Body of pancreas (tissue), 4 donors: ENCODE data around the gene NFIC. TPM values are rescaled to one million over a fixed set of nuclear protein-coding genes. Genes with fewer than 3 reads are reported as not detected.

Experiments
- ATAC-seq: fragments of 150-250 bp; one replicate; pipeline ENCODE4 v1.9.1; 2016
- DNase-seq, 4 donors: peaks; one replicate each; pipeline ENCODE4 v3.0.0-alpha.2; 2019
- H3K27ac ChIP-seq, 4 donors: fragments of 200-600 bp; sonication (generic); 1 replicate in 3 of 4; 2 replicates in 1 of 4; pipeline versions ENCODE4 v1.5.1 to v1.6.1; 2016 to 2019; ENCODE audit warnings: mild to moderate bottlenecking in 1 of 4, mixed read lengths in 1 of 4, moderate library complexity in 1 of 4
- H3K27me3 ChIP-seq, 2 donors: fragments of 200-600 bp; sonication (generic); one replicate each; pipeline ENCODE4 v1.6.0; 2016; ENCODE audit warnings: mild to moderate bottlenecking in 1 of 2
- H3K36me3 ChIP-seq, 2 donors: fragments of 200-600 bp; sonication (generic); replicated peaks in 1 of 2; 2 replicates each; pipeline ENCODE4 v1.5.1; 2016; ENCODE audit warnings: low read depth in 2 of 2; ENCODE audit not compliant: insufficient read depth in 1 of 2
- H3K4me1 ChIP-seq: fragments of 200-600 bp; sonication (generic); one replicate; pipeline ENCODE4 v1.6.0; 2016
- H3K4me3 ChIP-seq, 2 donors: fragments of 200-600 bp; sonication (generic); 1 replicate in 1 of 2; 2 replicates in 1 of 2; pipeline ENCODE4 v1.5.1; 2016 to 2019
- H3K9me3 ChIP-seq, 3 donors: fragments of 200-600 bp; sonication (generic); 1 replicate in 2 of 3; 2 replicates in 1 of 3; pipeline ENCODE4 v1.5.1; 2016
- CTCF ChIP-seq, 7 experiments: fragments of 450-650 bp in 4 of 7; fragments of 200-600 bp in 3 of 7; sonication (generic) in 3 of 7; IDR thresholded peaks; one replicate each; pipeline ENCODE4 v1.5.1; 2016 to 2019; ENCODE audit warnings: antibody characterized with exemption in 7 of 7
- POLR2A ChIP-seq, 3 donors: fragments of 450-650 bp; IDR thresholded peaks; one replicate each; pipeline ENCODE4 v1.6.1; 2016; ENCODE audit warnings: antibody characterized with exemption in 3 of 3, mild to moderate bottlenecking in 2 of 3
- WGBS, 2 donors: methylation state at CpG; one replicate each; pipeline ENCODE4 v1.1.5; 2017; 5-methylcytosine and 5-hydroxymethylcytosine counted together
- intact Hi-C: fragments of 100-400 bp; cut with DNase I; formaldehyde crosslinking; loops from one replicate; pipeline ENCODE4 v1.15.1; 2023
- total RNA-seq, 2 donors: library from RNA; depleted of rRNA; stranded (reverse); fragments of >200 nt; gene quantifications; one replicate each; pipeline ENCODE4 v1.1.0, GENCODE V29; 2016

The NFIC gene
- total RNA-seq, 2 donors from 2014 or later, result 178 to 186 TPM

GRCh38 chr19:3466635-3467034 lies 100.3 kb downstream of the NFIC start:
- no peaks in the 10 kb centered on the region for H3K27me3 ChIP-seq
- peaks cover under 1% of the 10 kb centered on the region for H3K4me1 ChIP-seq
- no peak overlapping the region for H3K4me3 ChIP-seq
- TF ChIP-seq CTCF (IDR thresholded peaks at IDR 0.05), result no peak
- no peak for TF ChIP-seq POLR2A (IDR thresholded peaks at IDR 0.05)
- DNase-seq, result no peak
- ATAC-seq, result no peak
- H3K36me3 ChIP-seq, result peaks cover 7 to 8% of the 10 kb centered on the region in 2 donors
- no peaks in the 10 kb centered on the region for H3K9me3 ChIP-seq
- WGBS, 2 donors, result 91 to 98% methylated on average over 9 of the region's 9 CpGs
- intact Hi-C loops, result loop anchor here (5.0 kb wide), 1 partner anchor 34 kb away; no protein-coding TSS in a partner anchor
- H3K27ac ChIP-seq, result no peak overlapping the region

GRCh38 chr19:3467437-3468198 lies 101.2 kb downstream of the NFIC start:
- no peak overlapping the region for H3K27ac ChIP-seq
- intact Hi-C loops, result loop anchor here (5.0 kb wide), 1 partner anchor 35 kb away; no protein-coding TSS in a partner anchor

GRCh38 chr19:3468211-3468610 lies 101.8 kb downstream of the NFIC start:
- no peak for ATAC-seq
- Histone ChIP-seq H3K27me3 (no peaks in the 10 kb centered on the region), H3K4me1 (peaks cover 12% of the 10 kb centered on the region), H3K4me3 (no peak overlapping the region), H3K9me3 (no peaks in the 10 kb centered on the region), H3K36me3 (peaks cover 2 to 8% of the 10 kb centered on the region in 2 donors), H3K27ac (no peak overlapping the region)
- 92 to 96% methylated on average over 2 to 3 of the region's 3 CpGs for WGBS, 2 donors
- TF ChIP-seq POLR2A (IDR thresholded peaks at IDR 0.05) (no peak), CTCF (IDR thresholded peaks at IDR 0.05) (no peak)
- intact Hi-C loops, result loop anchor here (5.0 kb wide), 1 partner anchor 36 kb away; no protein-coding TSS in a partner anchor
- DNase-seq, result no peak

More at GRCh38 chr19:3467437-3468198, 101.2 kb downstream of the NFIC start:
- H3K27me3 ChIP-seq, result no peaks in the 10 kb centered on the region
- WGBS, 2 donors, result 84 to 88% methylated on average over 8 to 9 of the region's 10 CpGs
- ATAC-seq, result no peak
- H3K9me3 ChIP-seq, result no peaks in the 10 kb centered on the region
- DNase-seq, result no peak
- peaks cover 4 to 8% of the 10 kb centered on the region in 2 donors for H3K36me3 ChIP-seq
- peaks cover 10% of the 10 kb centered on the region for H3K4me1 ChIP-seq
- TF ChIP-seq CTCF (IDR thresholded peaks at IDR 0.05) (no peak), POLR2A (IDR thresholded peaks at IDR 0.05) (no peak)
- H3K4me3 ChIP-seq, result no peak overlapping the region

- 41 to 53% methylated on average over 6 to 14 of the region's 14 CpGs for WGBS, 2 donors
- no peaks in the 10 kb centered on the region for H3K9me3 ChIP-seq
- no peak overlapping the region for H3K27ac ChIP-seq
- ATAC-seq (no peak), DNase-seq (no peak)
- H3K27me3 ChIP-seq, result no peaks in the 10 kb centered on the region
- intact Hi-C loops, result loop anchor here (5.0 kb wide), 2 partner anchors 38 to 148 kb away; no protein-coding TSS in a partner anchor
- peaks cover 24% of the 10 kb centered on the region for H3K4me1 ChIP-seq
- no peak for TF ChIP-seq CTCF (IDR thresholded peaks at IDR 0.05)
- TF ChIP-seq POLR2A (IDR thresholded peaks at IDR 0.05), result peak in 1 of 3 donors; percentile 9
- H3K4me3 ChIP-seq, result no peak overlapping the region
- no peaks in the 10 kb centered on the region for H3K36me3 ChIP-seq
Measured at GRCh38 chr19:3469638-3470499, 103.5 kb downstream of the NFIC start.
